Effector CD8-positive, alpha-beta T cell (primary cell): Measurements from ENCODE around the gene RCAN1.

ENCODE experiments used
- DNase-seq: peaks from one replicate; lab custom pipeline; 2025; lab: John Stamatoyannopoulos, UW

RCAN1 gene

GRCh38 chr21:34599534-34600101, 15.3 kb downstream of the RCAN1 start:
- DNase-seq, result no peak

GRCh38 chr21:34598931-34599400, 15.9 kb downstream of the RCAN1 start:
- DNase-seq, result no peak

- no peak for DNase-seq
These were observed 17.5 kb downstream of the RCAN1 start for GRCh38 chr21:34597406-34597805.

- no peak for DNase-seq
These were observed 18.2 kb downstream of the RCAN1 start for GRCh38 chr21:34596561-34597271.

GRCh38 chr21:34595457-34595856, 19.5 kb downstream of the RCAN1 start:
- no peak for DNase-seq

- DNase-seq, result no peak
These were observed 20.2 kb downstream of the RCAN1 start for GRCh38 chr21:34594566-34595234.

GRCh38 chr21:34593954-34594531, 20.9 kb downstream of the RCAN1 start:
- DNase-seq, result no peak

GRCh38 chr21:34593423-34593822, 21.5 kb downstream of the RCAN1 start:
- no peak for DNase-seq

- DNase-seq, result no peak
These were observed 22.6 kb downstream of the RCAN1 start for GRCh38 chr21:34592120-34592955.

- no peak for DNase-seq
These were observed 24.4 kb downstream of the RCAN1 start for GRCh38 chr21:34590520-34590919.

GRCh38 chr21:34589511-34590282, 25.2 kb downstream of the RCAN1 start:
- DNase-seq, result no peak

- DNase-seq, result no peak
These were observed 30.9 kb downstream of the RCAN1 start for GRCh38 chr21:34583926-34584563.

- no peak for DNase-seq
These were observed 32.3 kb downstream of the RCAN1 start for GRCh38 chr21:34582506-34583150.

GRCh38 chr21:34580181-34580700, 34.7 kb downstream of the RCAN1 start:
- DNase-seq, result no peak

- no peak for DNase-seq
These were observed 35.5 kb downstream of the RCAN1 start for GRCh38 chr21:34579411-34579810.

GRCh38 chr21:34576041-34576511, 38.8 kb downstream of the RCAN1 start:
- no peak for DNase-seq

- no peak for DNase-seq
These were observed 40.0 kb downstream of the RCAN1 start for GRCh38 chr21:34574601-34575529.

- no peak for DNase-seq
These were observed 42.9 kb downstream of the RCAN1 start for GRCh38 chr21:34571994-34572393.

GRCh38 chr21:34570313-34570712, 44.6 kb downstream of the RCAN1 start:
- no peak for DNase-seq
